ENCODE data around the gene ACACB. TPM values are rescaled to one million over a fixed set of nuclear protein-coding genes. Genes with fewer than 3 reads are reported as not detected.

Gene ACACB
- total RNA-seq, 1 donor from 2014 or later: 6.3 TPM

DNA sequence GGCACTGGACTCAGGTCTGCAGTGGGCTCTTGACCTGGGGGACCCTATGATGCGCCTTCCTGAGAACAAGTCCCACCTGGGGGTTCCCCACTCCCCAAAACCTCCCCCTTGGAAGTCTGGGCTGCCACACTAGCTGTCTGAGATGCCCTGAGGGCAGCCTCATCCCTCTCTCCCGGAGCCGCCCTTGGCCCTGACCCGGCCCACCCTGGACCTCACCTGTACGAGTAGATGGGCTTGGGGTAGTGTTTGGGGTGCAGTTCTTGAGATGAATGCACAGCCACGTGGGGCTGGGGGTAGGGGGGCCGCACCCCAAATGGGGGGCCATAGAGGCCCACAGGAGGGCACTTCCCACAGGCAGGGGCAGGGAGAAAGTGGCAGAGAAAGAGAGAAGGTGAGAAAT is 170.8 kb downstream of the ACACB start:
- H3K27me3 Mint-ChIP-seq: peaks cover 12% of the 10 kb centered on the region
- intact Hi-C loops (cut with micrococcal nuclease): no loop called here
- ChIA-PET POLR2A (no interaction called here), CTCF (no interaction called here)
- no peak overlapping the region for H3K27ac Mint-ChIP-seq
- H3K4me1 Mint-ChIP-seq: no peaks in the 10 kb centered on the region
- H3K36me3 Mint-ChIP-seq (ENCODE audit: low read depth): no peaks in the 10 kb centered on the region
- H3K4me3 Mint-ChIP-seq: no peak overlapping the region
- TF ChIP-seq, protein P1, sequence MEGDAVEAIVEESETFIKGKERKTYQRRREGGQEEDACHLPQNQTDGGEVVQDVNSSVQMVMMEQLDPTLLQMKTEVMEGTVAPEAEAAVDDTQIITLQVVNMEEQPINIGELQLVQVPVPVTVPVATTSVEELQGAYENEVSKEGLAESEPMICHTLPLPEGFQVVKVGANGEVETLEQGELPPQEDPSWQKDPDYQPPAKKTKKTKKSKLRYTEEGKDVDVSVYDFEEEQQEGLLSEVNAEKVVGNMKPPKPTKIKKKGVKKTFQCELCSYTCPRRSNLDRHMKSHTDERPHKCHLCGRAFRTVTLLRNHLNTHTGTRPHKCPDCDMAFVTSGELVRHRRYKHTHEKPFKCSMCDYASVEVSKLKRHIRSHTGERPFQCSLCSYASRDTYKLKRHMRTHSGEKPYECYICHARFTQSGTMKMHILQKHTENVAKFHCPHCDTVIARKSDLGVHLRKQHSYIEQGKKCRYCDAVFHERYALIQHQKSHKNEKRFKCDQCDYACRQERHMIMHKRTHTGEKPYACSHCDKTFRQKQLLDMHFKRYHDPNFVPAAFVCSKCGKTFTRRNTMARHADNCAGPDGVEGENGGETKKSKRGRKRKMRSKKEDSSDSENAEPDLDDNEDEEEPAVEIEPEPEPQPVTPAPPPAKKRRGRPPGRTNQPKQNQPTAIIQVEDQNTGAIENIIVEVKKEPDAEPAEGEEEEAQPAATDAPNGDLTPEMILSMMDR (IDR thresholded peaks at IDR 0.05): no peak
- no peaks in the 10 kb centered on the region for H3K9me3 Mint-ChIP-seq
- DNase-seq: no peak
- ATAC-seq (ENCODE audit: low read depth): no peak

DNA sequence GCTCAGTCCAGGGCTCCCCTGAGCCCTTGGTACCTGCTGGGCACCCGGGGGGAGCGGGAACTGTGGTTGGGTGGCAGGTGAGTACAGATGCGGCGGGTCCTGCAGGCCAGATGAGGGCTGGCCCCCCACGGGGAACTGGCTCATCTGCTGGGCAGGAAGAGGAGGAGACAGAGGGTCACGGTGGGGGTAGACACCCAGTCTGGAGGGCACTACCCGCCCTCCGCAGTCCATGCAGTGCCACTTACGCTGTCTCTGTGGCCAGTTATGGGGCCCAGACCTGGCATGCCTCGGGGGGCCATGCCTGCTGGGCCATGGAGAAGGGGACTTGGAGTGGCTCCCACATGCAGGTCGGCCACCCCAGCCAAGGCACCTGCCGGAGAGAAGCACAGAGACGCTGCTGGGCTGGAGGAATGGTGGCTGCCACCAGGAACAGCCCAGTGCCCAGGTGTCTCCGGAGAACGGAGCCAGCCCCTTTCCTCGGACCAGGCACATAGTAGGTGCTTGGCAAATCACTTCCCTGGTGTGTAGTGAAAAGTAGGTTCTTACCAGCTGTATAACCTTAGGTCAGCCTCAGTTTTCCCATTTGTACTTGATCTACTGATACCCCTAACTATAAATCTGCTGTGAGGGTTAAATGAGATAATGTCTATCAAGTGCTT is 171.6 kb downstream of the ACACB start:
- ChIA-PET CTCF (no interaction called here), POLR2A (no interaction called here)
- Mint-ChIP-seq H3K9me3 (no peaks in the 10 kb centered on the region), H3K4me1 (no peaks in the 10 kb centered on the region), H3K4me3 (no peak overlapping the region), H3K27ac (no peak overlapping the region), H3K27me3 (peaks cover 18% of the 10 kb centered on the region), H3K36me3 (ENCODE audit: low read depth) (no peaks in the 10 kb centered on the region)
- DNase-seq: no peak
- ATAC-seq (ENCODE audit: low read depth): no peak
- intact Hi-C loops (cut with micrococcal nuclease): no loop called here
- TF ChIP-seq, protein P1 (IDR thresholded peaks at IDR 0.05): no peak

DNA sequence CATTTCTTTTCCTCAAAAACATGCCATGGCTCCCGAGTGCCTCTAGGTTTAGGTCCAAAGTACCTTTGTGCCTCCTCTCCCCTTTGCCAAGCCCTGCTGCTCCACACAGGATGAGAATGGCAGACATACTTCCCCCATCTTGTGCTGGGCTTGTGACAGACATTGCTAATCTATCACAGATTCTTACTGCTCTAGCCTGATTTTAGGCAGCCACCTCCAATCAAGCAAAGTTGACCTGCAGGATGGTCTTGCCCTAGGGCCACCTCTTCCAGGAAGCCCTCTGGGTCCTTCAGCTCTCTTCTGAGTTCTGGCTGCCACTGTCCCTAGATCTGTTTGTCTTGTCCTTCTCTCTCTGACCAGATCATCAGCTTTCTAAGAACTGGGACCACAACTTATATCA is 172.2 kb downstream of the ACACB start:
- Mint-ChIP-seq H3K9me3 (no peaks in the 10 kb centered on the region), H3K27ac (no peak overlapping the region), H3K36me3 (ENCODE audit: low read depth) (no peaks in the 10 kb centered on the region), H3K4me3 (no peak overlapping the region), H3K27me3 (peaks cover 22% of the 10 kb centered on the region), H3K4me1 (no peaks in the 10 kb centered on the region)
- ATAC-seq (ENCODE audit: low read depth) (no peak), DNase-seq (no peak)
- TF ChIP-seq, protein P1 (IDR thresholded peaks at IDR 0.05): no peak
- intact Hi-C loops (cut with micrococcal nuclease): no loop called here
- ChIA-PET CTCF (no interaction called here), POLR2A (no interaction called here)

DNA sequence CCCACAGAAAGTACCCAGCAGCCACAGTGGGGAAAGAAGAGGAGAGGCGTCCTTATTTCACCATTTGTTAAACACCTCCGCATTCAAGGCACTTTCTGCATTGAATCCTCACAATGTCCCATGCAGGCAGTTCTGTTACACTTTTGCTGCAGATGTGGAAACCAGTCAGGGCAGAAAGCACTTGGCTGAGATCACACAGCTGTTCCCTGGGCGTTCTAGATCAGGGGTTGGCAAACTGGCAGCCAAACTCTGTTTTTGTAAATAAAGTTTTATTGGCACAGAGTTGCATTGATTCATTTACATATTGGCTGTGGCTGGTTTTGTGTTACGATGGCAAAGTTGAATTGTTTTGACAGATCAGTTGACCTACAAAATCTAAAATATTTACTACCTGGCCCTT is 172.6 kb downstream of the ACACB start:
- no peak for DNase-seq
- TF ChIP-seq, protein P1 (IDR thresholded peaks at IDR 0.05): no peak
- H3K27me3 Mint-ChIP-seq: peaks cover 22% of the 10 kb centered on the region
- ChIA-PET CTCF (no interaction called here), POLR2A (no interaction called here)
- H3K4me3 Mint-ChIP-seq: no peak overlapping the region
- no peaks in the 10 kb centered on the region for H3K36me3 Mint-ChIP-seq (ENCODE audit: low read depth)
- ATAC-seq (ENCODE audit: low read depth): no peak
- intact Hi-C loops (cut with micrococcal nuclease): no loop called here
- no peak overlapping the region for H3K27ac Mint-ChIP-seq
- no peaks in the 10 kb centered on the region for H3K4me1 Mint-ChIP-seq
- H3K9me3 Mint-ChIP-seq: no peaks in the 10 kb centered on the region

DNA sequence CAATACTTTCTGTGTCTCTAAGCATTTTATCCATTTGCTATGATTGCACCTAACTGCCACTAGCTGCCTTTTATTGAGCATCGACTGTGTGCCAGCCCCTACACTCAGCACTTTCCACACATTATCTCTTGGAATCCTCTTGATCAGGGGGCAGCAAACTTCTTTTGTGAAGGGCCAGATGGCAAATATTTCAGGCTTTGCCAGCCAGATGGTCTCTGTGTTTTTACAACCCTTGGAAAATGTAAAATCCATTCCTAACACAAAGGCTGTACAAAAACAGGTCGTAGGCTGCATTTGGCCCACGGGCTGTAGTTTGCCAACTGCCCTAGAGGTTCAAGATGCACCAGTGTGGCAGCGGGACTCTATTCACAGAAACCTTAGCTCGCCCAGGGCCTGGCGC is 173.2 kb downstream of the ACACB start:
- POLR2A ChIA-PET: no interaction called here
- Mint-ChIP-seq H3K27me3 (peaks cover 23% of the 10 kb centered on the region), H3K9me3 (no peaks in the 10 kb centered on the region), H3K27ac (no peak overlapping the region), H3K36me3 (ENCODE audit: low read depth) (no peaks in the 10 kb centered on the region), H3K4me1 (no peaks in the 10 kb centered on the region), H3K4me3 (no peak overlapping the region)
- TF ChIP-seq, protein P1 (IDR thresholded peaks at IDR 0.05): no peak
- intact Hi-C loops (cut with micrococcal nuclease): no loop called here
- CTCF ChIA-PET: no interaction called here
- no peak for ATAC-seq (ENCODE audit: low read depth)
- no peak for DNase-seq
